Caki2 (cell line): ENCODE results near the gene SDCCAG8. TPM values are rescaled to one million over a fixed set of nuclear protein-coding genes. Genes with fewer than 3 reads are reported as not detected.

ENCODE experiments used
- DNase-seq: peaks from one replicate; pipeline ENCODE4 v3.0.0-alpha.2; 2015; ENCODE audit warnings: low read depth
- in situ Hi-C: cut with HindIII; loops from 2 replicates; pipeline ENCODE4 v1.10.0; 2016; ENCODE audit warnings: low sequenced_read_pairs, low pct_unique_long_range_greater_than_20kb, mixed read lengths
- total RNA-seq: library from RNA; depleted of rRNA; stranded (reverse); fragments of >200 nt; shearing (Covaris generic); gene quantifications from 2 replicates; pipeline ENCODE4 v1.2.3, GENCODE V29; 2014; ENCODE audit warnings: low replicate concordance; rRNA removed

Gene SDCCAG8
- total RNA-seq, 1 experiment from 2014 or later, result 14.2 TPM

GRCh38 chr1:243528459-243529121 lies 272.7 kb downstream of the SDCCAG8 start:
- DNase-seq, result no peak
- in situ Hi-C loops, result no loop called here

GRCh38 chr1:243529512-243529911 lies 273.7 kb downstream of the SDCCAG8 start:
- in situ Hi-C loops, result no loop called here
- DNase-seq, result no peak

- no peak for DNase-seq
- in situ Hi-C loops, result no loop called here
Measured at GRCh38 chr1:243535014-243535413, 279.2 kb downstream of the SDCCAG8 start.

- no peak for DNase-seq
- in situ Hi-C loops, result no loop called here
Measured at GRCh38 chr1:243539636-243540035, 283.8 kb downstream of the SDCCAG8 start.

GRCh38 chr1:243542739-243543415 lies 287.0 kb downstream of the SDCCAG8 start:
- in situ Hi-C loops, result no loop called here
- no peak for DNase-seq

- no peak for DNase-seq
- in situ Hi-C loops, result no loop called here
Measured at GRCh38 chr1:243543501-243543900, 287.7 kb downstream of the SDCCAG8 start.

- in situ Hi-C loops, result no loop called here
- no peak for DNase-seq
Measured at GRCh38 chr1:243546457-243546856, 290.6 kb downstream of the SDCCAG8 start.

- no peak for DNase-seq
- in situ Hi-C loops, result no loop called here
Measured at GRCh38 chr1:243547891-243548290, 292.1 kb downstream of the SDCCAG8 start.

GRCh38 chr1:243548516-243548915 lies 292.7 kb downstream of the SDCCAG8 start:
- DNase-seq, result no peak
- in situ Hi-C loops, result no loop called here

- in situ Hi-C loops, result no loop called here
- DNase-seq, result peak; percentile 50
Measured at GRCh38 chr1:243549108-243549507, 293.3 kb downstream of the SDCCAG8 start.

Other genes starting within 250 kb of the SDCCAG8 start
- 17.2 and 29.5 TPM in 2 replicates for gene CEP170, start 760 bp upstream of the SDCCAG8 start, total RNA-seq